ENCODE data around the gene TRIM54. TPM values are rescaled to one million over a fixed set of nuclear protein-coding genes. Genes with fewer than 3 reads are reported as not detected.

Gene TRIM54
- total RNA-seq, 6 donors from 2014 or later, result 0.49 TPM; not detected in 5

DNA sequence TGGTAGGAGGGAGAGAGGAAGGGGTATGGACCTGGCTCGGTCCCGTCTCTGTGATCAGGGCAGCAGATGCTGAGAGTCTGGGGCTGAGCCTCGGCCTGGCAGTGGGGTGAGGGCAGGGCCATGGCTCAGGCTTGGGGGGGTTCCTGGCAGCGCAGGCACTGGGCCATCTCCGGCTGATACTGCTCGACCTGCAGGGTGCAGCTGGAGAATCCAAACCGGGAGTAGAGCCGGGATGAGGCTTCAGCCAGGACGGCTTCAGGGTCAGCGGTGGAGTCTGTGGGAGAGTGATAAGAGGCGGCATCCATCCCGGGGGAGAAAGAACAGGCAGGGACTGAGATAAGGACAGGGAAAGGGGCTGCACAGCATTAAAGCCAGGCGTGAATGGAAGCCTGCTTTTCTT is 27.0 kb upstream of the TRIM54 start:
- Histone ChIP-seq H3K4me3 (no peak overlapping the region), H3K4me1 (peaks cover 0 to 5% (median 1%) of the 10 kb centered on the region in 4 donors), H3K9me3 (no peaks in the 10 kb centered on the region), H3K27ac (no peak overlapping the region), H3K36me3 (no peaks in the 10 kb centered on the region), H3K27me3 (peaks cover 0 to 4% (median 1%) of the 10 kb centered on the region in 4 donors)
- WGBS, 2 donors, result 44 to 55% methylated on average over 13 of the region's 13 CpGs
- TF ChIP-seq, protein P1, sequence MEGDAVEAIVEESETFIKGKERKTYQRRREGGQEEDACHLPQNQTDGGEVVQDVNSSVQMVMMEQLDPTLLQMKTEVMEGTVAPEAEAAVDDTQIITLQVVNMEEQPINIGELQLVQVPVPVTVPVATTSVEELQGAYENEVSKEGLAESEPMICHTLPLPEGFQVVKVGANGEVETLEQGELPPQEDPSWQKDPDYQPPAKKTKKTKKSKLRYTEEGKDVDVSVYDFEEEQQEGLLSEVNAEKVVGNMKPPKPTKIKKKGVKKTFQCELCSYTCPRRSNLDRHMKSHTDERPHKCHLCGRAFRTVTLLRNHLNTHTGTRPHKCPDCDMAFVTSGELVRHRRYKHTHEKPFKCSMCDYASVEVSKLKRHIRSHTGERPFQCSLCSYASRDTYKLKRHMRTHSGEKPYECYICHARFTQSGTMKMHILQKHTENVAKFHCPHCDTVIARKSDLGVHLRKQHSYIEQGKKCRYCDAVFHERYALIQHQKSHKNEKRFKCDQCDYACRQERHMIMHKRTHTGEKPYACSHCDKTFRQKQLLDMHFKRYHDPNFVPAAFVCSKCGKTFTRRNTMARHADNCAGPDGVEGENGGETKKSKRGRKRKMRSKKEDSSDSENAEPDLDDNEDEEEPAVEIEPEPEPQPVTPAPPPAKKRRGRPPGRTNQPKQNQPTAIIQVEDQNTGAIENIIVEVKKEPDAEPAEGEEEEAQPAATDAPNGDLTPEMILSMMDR (IDR thresholded peaks at IDR 0.05), result no peak
- TF ChIP-seq POLR2A (IDR thresholded peaks at IDR 0.05) (no peak), POLR2AphosphoS5 (IDR thresholded peaks at IDR 0.05) (no peak), EP300 (IDR thresholded peaks at IDR 0.05) (no peak)
- ATAC-seq (ENCODE audit: low FRiP score in 2 of 2) (peak in 1 of 2 donors; percentile 8), DNase-seq (no peak)

DNA sequence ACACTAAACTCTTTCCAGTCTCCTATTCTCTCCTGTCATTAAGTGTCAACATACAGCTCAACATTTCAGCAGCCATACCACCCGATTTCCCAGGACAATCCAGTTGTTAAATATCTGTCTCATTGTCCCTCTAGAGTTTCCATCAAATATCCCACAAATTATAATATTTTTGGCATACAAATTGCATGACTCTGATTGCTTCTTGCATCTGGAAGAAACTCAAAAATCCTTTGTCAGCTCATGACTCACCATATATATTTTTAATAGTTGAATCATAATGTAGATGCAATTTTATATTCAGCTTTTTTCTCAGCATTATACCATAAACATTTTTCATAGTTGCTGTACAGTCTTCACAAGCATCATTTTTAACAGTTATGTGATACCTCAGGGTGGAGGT is 26.6 kb upstream of the TRIM54 start:
- ATAC-seq (ENCODE audit: low FRiP score in 2 of 2), result no peak
- WGBS, 2 donors, result 29 to 30% methylated on average over 1 of the region's 1 CpG
- no peaks in the 10 kb centered on the region for H3K9me3 ChIP-seq
- H3K4me1 ChIP-seq, result no peaks in the 10 kb centered on the region
- H3K27ac ChIP-seq, result no peak overlapping the region
- H3K4me3 ChIP-seq, result no peak overlapping the region
- TF ChIP-seq, protein P1 (IDR thresholded peaks at IDR 0.05), result no peak
- TF ChIP-seq POLR2AphosphoS5 (IDR thresholded peaks at IDR 0.05) (no peak), EP300 (IDR thresholded peaks at IDR 0.05) (no peak), POLR2A (IDR thresholded peaks at IDR 0.05) (no peak)
- DNase-seq, result no peak
- H3K36me3 ChIP-seq, result no peaks in the 10 kb centered on the region
- peaks cover 0 to 4% (median 1%) of the 10 kb centered on the region in 4 donors for H3K27me3 ChIP-seq

DNA sequence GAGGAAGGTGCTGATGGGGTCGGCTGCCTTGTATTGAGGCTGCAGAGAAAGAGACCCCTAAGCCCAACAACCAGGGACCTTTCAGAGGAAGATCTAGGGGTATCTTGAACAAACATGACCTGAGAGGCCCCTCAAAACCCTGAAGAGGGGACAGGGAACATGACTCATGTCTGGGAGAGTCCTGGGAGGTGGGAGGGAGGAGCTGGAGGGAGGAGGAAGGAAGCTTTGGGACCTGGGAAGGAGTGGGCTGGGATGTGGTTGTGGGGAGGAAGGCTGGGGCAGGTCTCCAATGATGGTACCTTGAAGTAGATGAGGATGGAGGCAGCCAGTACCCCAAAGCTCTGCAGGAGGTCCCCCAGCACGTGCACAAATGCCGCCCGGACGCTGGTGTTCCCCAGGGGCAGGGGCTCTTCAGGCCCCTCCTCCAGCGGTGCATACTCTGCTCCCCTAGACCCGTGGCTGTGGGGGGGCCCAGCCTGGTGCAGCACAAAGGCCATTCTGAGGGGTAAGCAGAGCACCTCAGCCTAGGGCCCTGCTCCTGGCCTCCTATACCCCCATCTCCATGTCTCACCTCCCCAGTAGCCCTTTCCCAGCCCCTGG is 25.3 kb upstream of the TRIM54 start:
- H3K9me3 ChIP-seq, result no peaks in the 10 kb centered on the region
- H3K4me1 ChIP-seq, result peaks cover 2 to 6% (median 4%) of the 10 kb centered on the region in 4 donors
- DNase-seq, result no peak
- H3K27me3 ChIP-seq, result peaks cover 1 to 11% (median 8%) of the 10 kb centered on the region in 4 donors
- H3K4me3 ChIP-seq, result no peak overlapping the region
- H3K36me3 ChIP-seq, result no peaks in the 10 kb centered on the region
- TF ChIP-seq EP300 (IDR thresholded peaks at IDR 0.05) (no peak), POLR2AphosphoS5 (IDR thresholded peaks at IDR 0.05) (no peak), POLR2A (IDR thresholded peaks at IDR 0.05) (no peak)
- TF ChIP-seq, protein P1 (IDR thresholded peaks at IDR 0.05), result no peak
- ATAC-seq (ENCODE audit: low FRiP score in 2 of 2), result no peak
- 62 to 78% methylated on average over 2 to 7 of the region's 7 CpGs for WGBS, 2 donors
- H3K27ac ChIP-seq, result no peak overlapping the region

DNA sequence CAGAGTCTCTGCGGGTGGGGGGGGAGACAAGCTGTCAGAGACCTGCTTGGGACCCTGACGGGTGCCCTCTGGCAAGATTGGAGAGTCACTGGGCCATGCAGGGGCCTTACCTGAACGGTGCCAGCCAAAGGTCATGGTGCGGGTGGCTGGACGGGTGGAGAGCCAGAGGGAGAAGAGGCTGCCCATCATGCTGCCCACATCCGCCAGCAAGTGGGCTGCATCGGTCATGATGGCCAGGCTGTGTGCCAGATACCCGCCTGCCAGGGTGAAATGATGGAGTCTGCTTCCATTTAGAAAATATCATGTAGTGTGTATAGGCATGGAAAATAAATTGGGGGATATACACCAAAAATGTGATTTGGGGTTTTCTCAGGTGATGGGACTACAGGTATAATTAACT is 24.2 kb upstream of the TRIM54 start:
- ATAC-seq (ENCODE audit: low FRiP score in 2 of 2) (no peak), DNase-seq (no peak)
- Histone ChIP-seq H3K27me3 (peaks cover 1 to 22% (median 19%) of the 10 kb centered on the region in 4 donors), H3K27ac (no peak overlapping the region), H3K4me1 (peaks cover 13 to 17% (median 15%) of the 10 kb centered on the region in 4 donors), H3K4me3 (no peak overlapping the region), H3K9me3 (no peaks in the 10 kb centered on the region), H3K36me3 (no peaks in the 10 kb centered on the region)
- TF ChIP-seq, protein P1 (IDR thresholded peaks at IDR 0.05), result no peak
- TF ChIP-seq POLR2A (IDR thresholded peaks at IDR 0.05) (no peak), POLR2AphosphoS5 (IDR thresholded peaks at IDR 0.05) (no peak), EP300 (IDR thresholded peaks at IDR 0.05) (no peak)
- 86% methylated on average over 8 of the region's 8 CpGs for WGBS, 2 donors

All from upper lobe of left lung (tissue), 6 donors.